ENCODE measurements around the gene THUMPD3.

The THUMPD3 gene

GRCh38 chr3:9343115-9343514, 19.7 kb upstream of the THUMPD3 start:
- H3K4me2 ChIP-seq (ENCODE audit: low read depth, low read length, poor library complexity, severe bottlenecking) = no peak overlapping the region
- TF ChIP-seq CTCF (conservative IDR thresholded peaks at IDR 0.05; ENCODE audit: low read length) = no peak
- TF ChIP-seq EZH2phosphoT487 (IDR thresholded peaks at IDR 0.05; ENCODE audit: borderline replicate concordance) = no peak
- no peaks in the 10 kb centered on the region for H4K20me1 ChIP-seq (ENCODE audit: insufficient read depth, low read length, poor library complexity, severe bottlenecking)
- no peaks in the 10 kb centered on the region for H3K9me2 ChIP-seq (replicated peaks; ENCODE audit: low read depth, low read length)
- H2AFZ ChIP-seq (ENCODE audit: low read length) = no peak overlapping the region
- no peak overlapping the region for H3K9ac ChIP-seq (ENCODE audit: low read depth, low read length, poor library complexity, severe bottlenecking)
- no peaks in the 10 kb centered on the region for H3F3A ChIP-seq (ENCODE audit: low read depth)
- H3K79me2 ChIP-seq (ENCODE audit: insufficient read depth, low read length) = no peaks in the 10 kb centered on the region
- H3K4me3 ChIP-seq (ENCODE audit: low read length, poor library complexity, severe bottlenecking) = no peak overlapping the region
- H3K9me3 ChIP-seq (ENCODE audit: insufficient read depth, low read depth, low read length) = no peaks in the 10 kb centered on the region
- H3K4me1 ChIP-seq (ENCODE audit: insufficient read depth, low read length, poor library complexity, severe bottlenecking) = no peaks in the 10 kb centered on the region
- no peaks in the 10 kb centered on the region for H3K36me3 ChIP-seq (ENCODE audit: insufficient read depth, low read length)
- H3K27me3 ChIP-seq (ENCODE audit: insufficient read depth, low read length, poor library complexity, severe bottlenecking) = no peaks in the 10 kb centered on the region

- TF ChIP-seq CTCF (conservative IDR thresholded peaks at IDR 0.05; ENCODE audit: low read length) (no peak), EZH2phosphoT487 (IDR thresholded peaks at IDR 0.05; ENCODE audit: borderline replicate concordance) (no peak)
These were observed 17.8 kb upstream of the THUMPD3 start for GRCh38 chr3:9345041-9345440.

GRCh38 chr3:9346141-9346540, 16.7 kb upstream of the THUMPD3 start:
- H3K9ac ChIP-seq (ENCODE audit: low read depth, low read length, poor library complexity, severe bottlenecking) = no peak overlapping the region
- H3K4me3 ChIP-seq (ENCODE audit: low read length, poor library complexity, severe bottlenecking) = no peak overlapping the region
- H2AFZ ChIP-seq (ENCODE audit: low read length) = no peak overlapping the region
- no peaks in the 10 kb centered on the region for H3F3A ChIP-seq (ENCODE audit: low read depth)
- H3K9me3 ChIP-seq (ENCODE audit: insufficient read depth, low read depth, low read length) = no peaks in the 10 kb centered on the region
- no peaks in the 10 kb centered on the region for H4K20me1 ChIP-seq (ENCODE audit: insufficient read depth, low read length, poor library complexity, severe bottlenecking)
- H3K9me2 ChIP-seq (replicated peaks; ENCODE audit: low read depth, low read length) = no peaks in the 10 kb centered on the region
- H3K4me2 ChIP-seq (ENCODE audit: low read depth, low read length, poor library complexity, severe bottlenecking) = no peak overlapping the region
- no peaks in the 10 kb centered on the region for H3K4me1 ChIP-seq (ENCODE audit: insufficient read depth, low read length, poor library complexity, severe bottlenecking)
- H3K27me3 ChIP-seq (ENCODE audit: insufficient read depth, low read length, poor library complexity, severe bottlenecking) = no peaks in the 10 kb centered on the region
- H3K79me2 ChIP-seq (ENCODE audit: insufficient read depth, low read length) = no peaks in the 10 kb centered on the region
- no peak for TF ChIP-seq CTCF (conservative IDR thresholded peaks at IDR 0.05; ENCODE audit: low read length)
- TF ChIP-seq EZH2phosphoT487 (IDR thresholded peaks at IDR 0.05; ENCODE audit: borderline replicate concordance) = no peak
- H3K36me3 ChIP-seq (ENCODE audit: insufficient read depth, low read length) = no peaks in the 10 kb centered on the region

More at GRCh38 chr3:9345041-9345440, 17.8 kb upstream of the THUMPD3 start:
- H2AFZ ChIP-seq (ENCODE audit: low read length) = no peak overlapping the region
- no peak overlapping the region for H3K4me3 ChIP-seq (ENCODE audit: low read length, poor library complexity, severe bottlenecking)
- no peaks in the 10 kb centered on the region for H3F3A ChIP-seq (ENCODE audit: low read depth)
- H4K20me1 ChIP-seq (ENCODE audit: insufficient read depth, low read length, poor library complexity, severe bottlenecking) = no peaks in the 10 kb centered on the region
- H3K79me2 ChIP-seq (ENCODE audit: insufficient read depth, low read length) = no peaks in the 10 kb centered on the region
- no peak overlapping the region for H3K4me2 ChIP-seq (ENCODE audit: low read depth, low read length, poor library complexity, severe bottlenecking)
- H3K27me3 ChIP-seq (ENCODE audit: insufficient read depth, low read length, poor library complexity, severe bottlenecking) = no peaks in the 10 kb centered on the region
- no peaks in the 10 kb centered on the region for H3K9me2 ChIP-seq (replicated peaks; ENCODE audit: low read depth, low read length)
- H3K9me3 ChIP-seq (ENCODE audit: insufficient read depth, low read depth, low read length) = no peaks in the 10 kb centered on the region
- no peaks in the 10 kb centered on the region for H3K36me3 ChIP-seq (ENCODE audit: insufficient read depth, low read length)
- H3K9ac ChIP-seq (ENCODE audit: low read depth, low read length, poor library complexity, severe bottlenecking) = no peak overlapping the region
- H3K4me1 ChIP-seq (ENCODE audit: insufficient read depth, low read length, poor library complexity, severe bottlenecking) = no peaks in the 10 kb centered on the region
